Measurements from ENCODE around the gene KRT75.
"Not testable (repeated sequence)": the region's sequence is repeated elsewhere in the genome, so short reads cannot be mapped to it uniquely, and the experiment has no call there.

Gene KRT75

GRCh38 chr12:52454411-52455201, 20.4 kb upstream of the KRT75 start:
- Histone ChIP-seq H3K4me2 (ENCODE audit: low read length) (no peak overlapping the region), H3F3A (ENCODE audit: control insufficient read depth, insufficient read depth) (no peaks in the 10 kb centered on the region), H3K79me2 (ENCODE audit: control insufficient read depth, low read length) (no peaks in the 10 kb centered on the region), H3K4me1 (ENCODE audit: control insufficient read depth, low read length) (no peaks in the 10 kb centered on the region), H3K36me3 (ENCODE audit: control insufficient read depth, low read length) (no peaks in the 10 kb centered on the region), H4K20me1 (ENCODE audit: control insufficient read depth, insufficient read depth, low read depth, low read length) (no peaks in the 10 kb centered on the region), H3K27ac (ENCODE audit: low read depth, low read length) (no peak overlapping the region), H3K9me3 (ENCODE audit: control insufficient read depth, insufficient read depth, low read length) (no peaks in the 10 kb centered on the region), H3K4me3 (ENCODE audit: low read length) (no peak overlapping the region), H3K9me2 (replicated peaks; ENCODE audit: control insufficient read depth, low read length) (no peaks in the 10 kb centered on the region), H3K27me3 (ENCODE audit: control insufficient read depth, low read length) (peaks cover 10% of the 10 kb centered on the region)
- TF ChIP-seq CTCF (IDR thresholded peaks at IDR 0.05; ENCODE audit: low read depth, low read length, poor library complexity, severe bottlenecking), result no peak
- no peak for TF ChIP-seq EZH2phosphoT487 (IDR thresholded peaks at IDR 0.05; ENCODE audit: borderline replicate concordance, low read length)

GRCh38 chr12:52452101-52452500, 17.9 kb upstream of the KRT75 start, which contains the start of gene KRT6B:
Gene KRT6B (minus strand): TSS chr12:52452146. CDS start chr12:52452078, 68 bp downstream.
- Histone ChIP-seq H3K4me2 (ENCODE audit: low read length) (no peak within 1 kb of the TSS), H3K9me2 (replicated peaks; ENCODE audit: control insufficient read depth, low read length) (no peaks in the 10 kb centered on the region), H3K4me3 (ENCODE audit: low read length) (no peak within 1 kb of the TSS), H3K79me2 (ENCODE audit: control insufficient read depth, low read length) (no peaks in the 10 kb centered on the region), H3K36me3 (ENCODE audit: control insufficient read depth, low read length) (no peaks in the 10 kb centered on the region), H3K9me3 (ENCODE audit: control insufficient read depth, insufficient read depth, low read length) (no peaks in the 10 kb centered on the region), H3K27ac (ENCODE audit: low read depth, low read length) (no peak within 1 kb of the TSS), H3K4me1 (ENCODE audit: control insufficient read depth, low read length) (no peaks in the 10 kb centered on the region), H4K20me1 (ENCODE audit: control insufficient read depth, insufficient read depth, low read depth, low read length) (no peaks in the 10 kb centered on the region), H3K27me3 (ENCODE audit: control insufficient read depth, low read length) (peaks cover 7% of the 10 kb centered on the region), H3F3A (ENCODE audit: control insufficient read depth, insufficient read depth) (no peaks in the 10 kb centered on the region)
- TF ChIP-seq EZH2phosphoT487 (IDR thresholded peaks at IDR 0.05; ENCODE audit: borderline replicate concordance, low read length) (no peak), CTCF (IDR thresholded peaks at IDR 0.05; ENCODE audit: low read depth, low read length, poor library complexity, severe bottlenecking) (no peak)

DNA sequence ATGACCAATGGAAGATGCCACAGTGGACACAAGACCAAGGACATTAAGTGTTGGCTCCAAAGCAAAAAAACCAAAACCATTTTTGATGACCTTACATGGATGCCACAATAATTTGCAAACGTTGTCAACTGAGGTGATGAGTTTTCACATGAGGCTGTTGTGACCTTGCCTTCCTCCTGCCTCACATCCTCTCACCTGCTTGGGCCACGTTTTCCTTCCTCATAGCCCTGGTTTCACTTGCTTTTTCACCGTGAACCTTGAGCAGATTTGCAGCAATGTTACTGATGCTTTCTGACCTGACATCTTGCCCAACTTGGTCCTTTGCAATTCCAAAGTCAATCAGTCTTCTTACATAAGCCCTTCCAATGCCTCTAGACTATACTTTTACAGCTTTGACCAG, 14.1 kb upstream of the KRT75 start:
- H3K9me3 ChIP-seq (ENCODE audit: control insufficient read depth, insufficient read depth, low read length), result no peaks in the 10 kb centered on the region
- H3F3A ChIP-seq (ENCODE audit: control insufficient read depth, insufficient read depth), result no peaks in the 10 kb centered on the region
- H3K27me3 ChIP-seq (ENCODE audit: control insufficient read depth, low read length), result peaks cover under 1% of the 10 kb centered on the region; the same call in 1 of the 2 replicates
- H4K20me1 ChIP-seq (ENCODE audit: control insufficient read depth, insufficient read depth, low read depth, low read length), result no peaks in the 10 kb centered on the region
- H3K4me2 ChIP-seq (ENCODE audit: low read length), result no peak overlapping the region
- no peak overlapping the region for H3K4me3 ChIP-seq (ENCODE audit: low read length)
- H3K9me2 ChIP-seq (replicated peaks; ENCODE audit: control insufficient read depth, low read length), result no peaks in the 10 kb centered on the region
- no peak overlapping the region for H3K27ac ChIP-seq (ENCODE audit: low read depth, low read length)
- H3K4me1 ChIP-seq (ENCODE audit: control insufficient read depth, low read length), result no peaks in the 10 kb centered on the region
- no peaks in the 10 kb centered on the region for H3K36me3 ChIP-seq (ENCODE audit: control insufficient read depth, low read length)
- TF ChIP-seq EZH2phosphoT487 (IDR thresholded peaks at IDR 0.05; ENCODE audit: borderline replicate concordance, low read length), result no peak
- no peak for TF ChIP-seq CTCF (IDR thresholded peaks at IDR 0.05; ENCODE audit: low read depth, low read length, poor library complexity, severe bottlenecking)
- H3K79me2 ChIP-seq (ENCODE audit: control insufficient read depth, low read length), result no peaks in the 10 kb centered on the region

- H3K4me2 ChIP-seq (ENCODE audit: low read length); H3K4me1 ChIP-seq (ENCODE audit: control insufficient read depth, low read length); H3K9me3 ChIP-seq (ENCODE audit: control insufficient read depth, insufficient read depth, low read length); H3F3A ChIP-seq (ENCODE audit: control insufficient read depth, insufficient read depth); H3K27me3 ChIP-seq (ENCODE audit: control insufficient read depth, low read length); H3K4me3 ChIP-seq (ENCODE audit: low read length); H3K27ac ChIP-seq (ENCODE audit: low read depth, low read length); H4K20me1 ChIP-seq (ENCODE audit: control insufficient read depth, insufficient read depth, low read depth, low read length); H3K79me2 ChIP-seq (ENCODE audit: control insufficient read depth, low read length); H3K9me2 ChIP-seq (replicated peaks; ENCODE audit: control insufficient read depth, low read length); H3K36me3 ChIP-seq (ENCODE audit: control insufficient read depth, low read length): not testable (repeated sequence)
These were observed 13.0 kb upstream of the KRT75 start for GRCh38 chr12:52447196-52447595.
